Measurements from ENCODE around the gene BTRC. TPM values are rescaled to one million over a fixed set of nuclear protein-coding genes. Genes with fewer than 3 reads are reported as not detected.

The BTRC gene
- total RNA-seq, 4 donors from 2014 or later = 8.0 to 15.1 (median 10.4) TPM

DNA sequence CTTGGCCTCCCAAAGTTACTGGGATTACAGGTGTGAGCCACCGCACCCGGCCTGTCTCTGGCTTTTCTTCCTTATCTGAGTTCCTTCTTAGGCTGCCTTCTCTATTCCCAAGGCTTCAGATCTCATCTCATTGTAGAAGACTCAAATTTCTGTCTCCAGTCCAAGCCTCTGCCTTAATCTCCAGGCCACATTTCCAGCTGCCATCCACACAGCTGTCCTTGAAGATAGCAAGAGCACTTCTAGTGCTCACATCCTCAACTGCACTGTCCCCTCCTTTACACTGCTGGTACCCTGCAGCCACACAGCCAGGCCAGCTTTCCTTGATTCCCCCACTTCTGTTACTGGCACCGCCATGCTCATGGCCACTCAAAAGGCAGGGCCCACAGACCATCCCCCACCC is 198.5 kb downstream of the BTRC start:
- H3K36me3 ChIP-seq = peaks cover 0 to 59% (median 0%) of the 10 kb centered on the region in 3 donors
- WGBS, 2 donors = 97 to 100% methylated on average over 3 of the region's 3 CpGs

DNA sequence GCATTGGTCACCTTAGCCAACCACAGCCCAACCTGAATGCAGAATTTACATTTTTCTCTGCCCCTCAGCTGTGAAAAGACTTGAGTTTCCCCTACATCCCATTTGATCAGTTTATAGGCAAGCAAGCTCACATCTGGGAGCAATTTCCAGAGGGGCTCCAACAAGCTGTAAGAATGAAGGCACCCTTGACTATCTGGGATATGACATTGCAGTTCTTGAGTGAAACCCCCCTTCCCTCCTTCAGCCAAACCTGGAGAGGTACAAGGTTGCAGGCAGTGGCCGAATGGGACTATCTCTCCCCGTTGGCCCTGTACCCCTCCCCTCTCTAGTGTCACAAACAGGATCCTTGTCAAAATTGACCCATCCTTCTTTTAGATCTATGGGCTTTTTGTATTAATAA is 203.6 kb downstream of the BTRC start:
- H3K27me3 ChIP-seq = peaks cover 0 to 21% (median 0%) of the 10 kb centered on the region in 4 donors
- H3K27ac ChIP-seq = no peak overlapping the region
- WGBS, 2 donors = 67 to 97% methylated on average over 2 of the region's 2 CpGs
- H3K36me3 ChIP-seq = peaks cover 0 to 34% (median 0%) of the 10 kb centered on the region in 3 donors
- no peaks in the 10 kb centered on the region for H3K9me3 ChIP-seq
- TF ChIP-seq POLR2A (IDR thresholded peaks at IDR 0.05) = no peak
- TF ChIP-seq, protein P1, sequence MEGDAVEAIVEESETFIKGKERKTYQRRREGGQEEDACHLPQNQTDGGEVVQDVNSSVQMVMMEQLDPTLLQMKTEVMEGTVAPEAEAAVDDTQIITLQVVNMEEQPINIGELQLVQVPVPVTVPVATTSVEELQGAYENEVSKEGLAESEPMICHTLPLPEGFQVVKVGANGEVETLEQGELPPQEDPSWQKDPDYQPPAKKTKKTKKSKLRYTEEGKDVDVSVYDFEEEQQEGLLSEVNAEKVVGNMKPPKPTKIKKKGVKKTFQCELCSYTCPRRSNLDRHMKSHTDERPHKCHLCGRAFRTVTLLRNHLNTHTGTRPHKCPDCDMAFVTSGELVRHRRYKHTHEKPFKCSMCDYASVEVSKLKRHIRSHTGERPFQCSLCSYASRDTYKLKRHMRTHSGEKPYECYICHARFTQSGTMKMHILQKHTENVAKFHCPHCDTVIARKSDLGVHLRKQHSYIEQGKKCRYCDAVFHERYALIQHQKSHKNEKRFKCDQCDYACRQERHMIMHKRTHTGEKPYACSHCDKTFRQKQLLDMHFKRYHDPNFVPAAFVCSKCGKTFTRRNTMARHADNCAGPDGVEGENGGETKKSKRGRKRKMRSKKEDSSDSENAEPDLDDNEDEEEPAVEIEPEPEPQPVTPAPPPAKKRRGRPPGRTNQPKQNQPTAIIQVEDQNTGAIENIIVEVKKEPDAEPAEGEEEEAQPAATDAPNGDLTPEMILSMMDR (IDR thresholded peaks at IDR 0.05) = no peak
- H3K4me3 ChIP-seq = no peak overlapping the region
- intact Hi-C loops (cut with DNase I) = no loop called here
- peaks cover 0 to 11% (median 4%) of the 10 kb centered on the region in 3 donors for H3K4me1 ChIP-seq
- no peak for DNase-seq

More for the DNA sequence above, 198.5 kb downstream of the BTRC start:
- intact Hi-C loops (cut with DNase I) = no loop called here
- TF ChIP-seq, protein P1 (IDR thresholded peaks at IDR 0.05) = no peak
- TF ChIP-seq POLR2A (IDR thresholded peaks at IDR 0.05) = no peak
- H3K4me1 ChIP-seq = no peaks in the 10 kb centered on the region
- H3K4me3 ChIP-seq = no peak overlapping the region
- no peaks in the 10 kb centered on the region for H3K27me3 ChIP-seq
- DNase-seq = no peak
- no peak overlapping the region for H3K27ac ChIP-seq
- no peaks in the 10 kb centered on the region for H3K9me3 ChIP-seq

DNA sequence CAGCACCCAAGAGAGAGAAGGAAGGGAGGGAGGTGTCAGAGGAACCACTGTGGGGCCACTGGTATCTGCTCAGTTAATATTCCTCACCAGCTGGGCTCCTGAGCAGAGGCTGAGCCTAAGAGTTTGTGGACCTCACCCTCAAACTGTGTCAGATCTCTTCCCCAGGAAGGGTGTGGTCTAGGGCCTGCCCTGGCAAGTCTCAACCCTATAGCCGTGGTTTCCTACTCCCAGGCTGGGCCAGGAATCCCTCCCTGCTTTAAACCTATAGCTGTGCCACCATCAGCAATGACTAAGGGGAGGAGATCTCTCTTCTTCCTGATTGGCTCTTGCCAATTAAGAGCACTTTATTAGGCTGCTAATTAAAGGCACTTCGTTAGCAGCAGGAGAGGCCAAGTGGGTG is 204.2 kb downstream of the BTRC start:
- Histone ChIP-seq H3K27me3 (peaks cover 0 to 28% (median 0%) of the 10 kb centered on the region in 4 donors), H3K4me3 (no peak overlapping the region), H3K4me1 (peaks cover 0 to 11% (median 4%) of the 10 kb centered on the region in 3 donors), H3K36me3 (peaks cover 0 to 28% (median 0%) of the 10 kb centered on the region in 3 donors), H3K27ac (peak overlapping the region in 1 of 4 donors; percentile 15), H3K9me3 (no peaks in the 10 kb centered on the region)
- intact Hi-C loops (cut with DNase I) = no loop called here
- DNase-seq = no peak
- 20 to 30% methylated on average over 2 of the region's 2 CpGs for WGBS, 2 donors
- no peak for TF ChIP-seq POLR2A (IDR thresholded peaks at IDR 0.05)
- TF ChIP-seq, protein P1 (IDR thresholded peaks at IDR 0.05) = no peak

DNA sequence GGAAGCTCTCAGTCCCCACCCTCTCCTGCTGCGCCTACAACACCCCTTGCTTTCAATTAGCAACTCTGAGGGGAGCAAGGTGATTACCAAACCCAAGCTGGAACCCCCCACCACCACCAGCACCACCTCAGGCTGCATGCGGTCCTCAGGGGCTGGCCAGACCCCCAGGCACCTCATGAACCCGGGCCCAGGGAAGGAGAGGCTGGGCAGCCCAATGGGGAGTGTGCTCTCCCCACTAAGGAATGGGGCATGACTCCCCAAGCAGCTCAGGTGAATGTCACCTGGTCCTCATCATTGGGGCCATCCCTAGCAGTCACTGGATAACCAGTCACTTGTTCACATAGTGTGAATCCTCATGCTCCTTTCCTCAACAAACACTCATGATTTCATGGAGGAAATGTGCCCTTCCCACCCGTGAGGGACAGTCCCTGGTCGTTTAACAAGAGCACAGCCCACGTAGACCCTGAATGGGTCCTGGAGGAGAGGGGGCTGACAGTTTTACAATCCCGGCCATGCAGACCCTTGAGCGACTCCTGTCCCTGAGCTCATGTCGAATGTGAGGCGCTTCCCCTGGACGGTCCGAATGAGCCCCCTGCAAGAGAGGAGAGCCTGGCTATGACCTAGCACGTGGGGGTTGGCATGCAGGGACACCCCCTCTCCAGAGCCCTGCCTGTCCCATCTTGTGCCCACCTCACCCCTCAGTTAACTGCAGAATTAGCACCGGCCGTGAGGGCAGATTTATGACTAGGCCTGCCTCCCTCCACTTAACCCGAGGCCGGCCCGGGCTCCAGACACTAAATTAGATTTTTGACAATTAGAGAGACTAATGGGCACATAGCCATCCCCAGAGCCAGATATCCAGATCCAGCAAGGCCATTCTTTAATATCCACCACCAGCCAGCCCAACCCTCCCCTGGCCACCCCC is 205.0 kb downstream of the BTRC start:
- intact Hi-C loops (cut with DNase I) = no loop called here
- Histone ChIP-seq H3K36me3 (peaks cover 0 to 20% (median 0%) of the 10 kb centered on the region in 3 donors), H3K27me3 (peaks cover 0 to 34% (median 0%) of the 10 kb centered on the region in 4 donors), H3K4me3 (no peak overlapping the region), H3K4me1 (peaks cover 0 to 11% (median 4%) of the 10 kb centered on the region in 3 donors), H3K27ac (peak overlapping the region in 1 of 4 donors; percentile 15), H3K9me3 (no peaks in the 10 kb centered on the region)
- DNase-seq = no peak
- TF ChIP-seq, protein P1 (IDR thresholded peaks at IDR 0.05) = no peak
- TF ChIP-seq POLR2A (IDR thresholded peaks at IDR 0.05) = no peak
- 65 to 76% methylated on average over 6 to 8 of the region's 18 CpGs for WGBS, 2 donors
